ENCODE measurements around the gene WDFY2.

The WDFY2 gene

GRCh38 chr13:51577690-51578089 is 6.6 kb upstream of the WDFY2 start:
- no peak overlapping the region for H3K9ac ChIP-seq (ENCODE audit: low read depth, low read length)
- H3K4me3 ChIP-seq (ENCODE audit: low read depth, low read length) = no peak overlapping the region
- H3K27me3 ChIP-seq (ENCODE audit: control insufficient read depth, insufficient read depth, low read length) = no peaks in the 10 kb centered on the region
- H3K9me3 ChIP-seq (ENCODE audit: control insufficient read depth, insufficient read depth, low read length) = no peaks in the 10 kb centered on the region
- H3K36me3 ChIP-seq (ENCODE audit: control insufficient read depth, insufficient read depth, low read length) = no peaks in the 10 kb centered on the region
- no peaks in the 10 kb centered on the region for H3K4me1 ChIP-seq (ENCODE audit: control insufficient read depth, insufficient read depth, low read length)

GRCh38 chr13:51579676-51580075 is 4.6 kb upstream of the WDFY2 start:
- Histone ChIP-seq H3K27me3 (ENCODE audit: control insufficient read depth, insufficient read depth, low read length) (no peaks in the 10 kb centered on the region), H3K36me3 (ENCODE audit: control insufficient read depth, insufficient read depth, low read length) (no peaks in the 10 kb centered on the region), H3K9ac (ENCODE audit: low read depth, low read length) (no peak overlapping the region)

GRCh38 chr13:51581148-51581820 is 3.0 kb upstream of the WDFY2 start:
- no peaks in the 10 kb centered on the region for H3K9me3 ChIP-seq (ENCODE audit: control insufficient read depth, insufficient read depth, low read length)
- H3K9ac ChIP-seq (ENCODE audit: low read depth, low read length) = no peak overlapping the region
- H3K4me1 ChIP-seq (ENCODE audit: control insufficient read depth, insufficient read depth, low read length) = peaks cover 7% of the 10 kb centered on the region
- no peaks in the 10 kb centered on the region for H3K36me3 ChIP-seq (ENCODE audit: control insufficient read depth, insufficient read depth, low read length)
- H3K4me3 ChIP-seq (ENCODE audit: low read depth, low read length) = no peak overlapping the region
- no peaks in the 10 kb centered on the region for H3K27me3 ChIP-seq (ENCODE audit: control insufficient read depth, insufficient read depth, low read length)

More at GRCh38 chr13:51579676-51580075, 4.6 kb upstream of the WDFY2 start:
- H3K4me3 ChIP-seq (ENCODE audit: low read depth, low read length) = no peak overlapping the region
- no peaks in the 10 kb centered on the region for H3K9me3 ChIP-seq (ENCODE audit: control insufficient read depth, insufficient read depth, low read length)
- peaks cover 7% of the 10 kb centered on the region for H3K4me1 ChIP-seq (ENCODE audit: control insufficient read depth, insufficient read depth, low read length)

- H3K36me3 ChIP-seq (ENCODE audit: control insufficient read depth, insufficient read depth, low read length) = no peaks in the 10 kb centered on the region
- H3K27me3 ChIP-seq (ENCODE audit: control insufficient read depth, insufficient read depth, low read length) = no peaks in the 10 kb centered on the region
- peaks cover 13% of the 10 kb centered on the region for H3K4me1 ChIP-seq (ENCODE audit: control insufficient read depth, insufficient read depth, low read length)
- H3K4me3 ChIP-seq (ENCODE audit: low read depth, low read length) = peak overlapping the region; percentile 93
- no peaks in the 10 kb centered on the region for H3K9me3 ChIP-seq (ENCODE audit: control insufficient read depth, insufficient read depth, low read length)
- H3K9ac ChIP-seq (ENCODE audit: low read depth, low read length) = peak overlapping the region; percentile 62
These were observed 790 bp upstream of the WDFY2 start for GRCh38 chr13:51583469-51583874.

GRCh38 chr13:51584731-51585672 is 740 bp downstream of the WDFY2 start:
- Histone ChIP-seq H3K9ac (ENCODE audit: low read depth, low read length) (peak overlapping the region; percentile 77), H3K9me3 (ENCODE audit: control insufficient read depth, insufficient read depth, low read length) (no peaks in the 10 kb centered on the region), H3K4me1 (ENCODE audit: control insufficient read depth, insufficient read depth, low read length) (peaks cover 27% of the 10 kb centered on the region), H3K27me3 (ENCODE audit: control insufficient read depth, insufficient read depth, low read length) (no peaks in the 10 kb centered on the region), H3K36me3 (ENCODE audit: control insufficient read depth, insufficient read depth, low read length) (no peaks in the 10 kb centered on the region), H3K4me3 (ENCODE audit: low read depth, low read length) (peak overlapping the region; percentile 93)

GRCh38 chr13:51585696-51586095 is 1.4 kb downstream of the WDFY2 start:
- H3K9me3 ChIP-seq (ENCODE audit: control insufficient read depth, insufficient read depth, low read length) = no peaks in the 10 kb centered on the region
- peak overlapping the region; percentile 93 for H3K4me3 ChIP-seq (ENCODE audit: low read depth, low read length)
- H3K36me3 ChIP-seq (ENCODE audit: control insufficient read depth, insufficient read depth, low read length) = no peaks in the 10 kb centered on the region
- H3K27me3 ChIP-seq (ENCODE audit: control insufficient read depth, insufficient read depth, low read length) = no peaks in the 10 kb centered on the region
- H3K9ac ChIP-seq (ENCODE audit: low read depth, low read length) = no peak overlapping the region
- H3K4me1 ChIP-seq (ENCODE audit: control insufficient read depth, insufficient read depth, low read length) = peaks cover 30% of the 10 kb centered on the region

- no peaks in the 10 kb centered on the region for H3K9me3 ChIP-seq (ENCODE audit: control insufficient read depth, insufficient read depth, low read length)
- peaks cover 35% of the 10 kb centered on the region for H3K4me1 ChIP-seq (ENCODE audit: control insufficient read depth, insufficient read depth, low read length)
- no peaks in the 10 kb centered on the region for H3K36me3 ChIP-seq (ENCODE audit: control insufficient read depth, insufficient read depth, low read length)
- no peaks in the 10 kb centered on the region for H3K27me3 ChIP-seq (ENCODE audit: control insufficient read depth, insufficient read depth, low read length)
- H3K9ac ChIP-seq (ENCODE audit: low read depth, low read length) = no peak overlapping the region
- no peak overlapping the region for H3K4me3 ChIP-seq (ENCODE audit: low read depth, low read length)
These were observed 3.1 kb downstream of the WDFY2 start for GRCh38 chr13:51587372-51587771.

GRCh38 chr13:51588406-51588949 is 4.2 kb downstream of the WDFY2 start:
- no peak overlapping the region for H3K4me3 ChIP-seq (ENCODE audit: low read depth, low read length)
- no peak overlapping the region for H3K9ac ChIP-seq (ENCODE audit: low read depth, low read length)
- peaks cover 28% of the 10 kb centered on the region for H3K4me1 ChIP-seq (ENCODE audit: control insufficient read depth, insufficient read depth, low read length)
- no peaks in the 10 kb centered on the region for H3K36me3 ChIP-seq (ENCODE audit: control insufficient read depth, insufficient read depth, low read length)
- H3K27me3 ChIP-seq (ENCODE audit: control insufficient read depth, insufficient read depth, low read length) = no peaks in the 10 kb centered on the region
- H3K9me3 ChIP-seq (ENCODE audit: control insufficient read depth, insufficient read depth, low read length) = no peaks in the 10 kb centered on the region

GRCh38 chr13:51589793-51590192 is 5.5 kb downstream of the WDFY2 start:
- Histone ChIP-seq H3K9me3 (ENCODE audit: control insufficient read depth, insufficient read depth, low read length) (no peaks in the 10 kb centered on the region), H3K4me3 (ENCODE audit: low read depth, low read length) (no peak overlapping the region), H3K36me3 (ENCODE audit: control insufficient read depth, insufficient read depth, low read length) (no peaks in the 10 kb centered on the region), H3K4me1 (ENCODE audit: control insufficient read depth, insufficient read depth, low read length) (peaks cover 28% of the 10 kb centered on the region), H3K9ac (ENCODE audit: low read depth, low read length) (peak overlapping the region; percentile 27), H3K27me3 (ENCODE audit: control insufficient read depth, insufficient read depth, low read length) (no peaks in the 10 kb centered on the region)

GRCh38 chr13:51590231-51590970 is 6.1 kb downstream of the WDFY2 start:
- H3K9ac ChIP-seq (ENCODE audit: low read depth, low read length) = peak overlapping the region; percentile 27
- H3K36me3 ChIP-seq (ENCODE audit: control insufficient read depth, insufficient read depth, low read length) = no peaks in the 10 kb centered on the region
- peaks cover 33% of the 10 kb centered on the region for H3K4me1 ChIP-seq (ENCODE audit: control insufficient read depth, insufficient read depth, low read length)
- no peaks in the 10 kb centered on the region for H3K27me3 ChIP-seq (ENCODE audit: control insufficient read depth, insufficient read depth, low read length)
- H3K4me3 ChIP-seq (ENCODE audit: low read depth, low read length) = no peak overlapping the region
- H3K9me3 ChIP-seq (ENCODE audit: control insufficient read depth, insufficient read depth, low read length) = no peaks in the 10 kb centered on the region

- H3K4me1 ChIP-seq (ENCODE audit: control insufficient read depth, insufficient read depth, low read length) = peaks cover 36% of the 10 kb centered on the region
- H3K4me3 ChIP-seq (ENCODE audit: low read depth, low read length) = no peak overlapping the region
- no peaks in the 10 kb centered on the region for H3K9me3 ChIP-seq (ENCODE audit: control insufficient read depth, insufficient read depth, low read length)
- no peaks in the 10 kb centered on the region for H3K36me3 ChIP-seq (ENCODE audit: control insufficient read depth, insufficient read depth, low read length)
- no peak overlapping the region for H3K9ac ChIP-seq (ENCODE audit: low read depth, low read length)
- H3K27me3 ChIP-seq (ENCODE audit: control insufficient read depth, insufficient read depth, low read length) = no peaks in the 10 kb centered on the region
These were observed 6.8 kb downstream of the WDFY2 start for GRCh38 chr13:51590971-51591627.
